Measurements from ENCODE around the gene DCXR.

DCXR gene

DNA sequence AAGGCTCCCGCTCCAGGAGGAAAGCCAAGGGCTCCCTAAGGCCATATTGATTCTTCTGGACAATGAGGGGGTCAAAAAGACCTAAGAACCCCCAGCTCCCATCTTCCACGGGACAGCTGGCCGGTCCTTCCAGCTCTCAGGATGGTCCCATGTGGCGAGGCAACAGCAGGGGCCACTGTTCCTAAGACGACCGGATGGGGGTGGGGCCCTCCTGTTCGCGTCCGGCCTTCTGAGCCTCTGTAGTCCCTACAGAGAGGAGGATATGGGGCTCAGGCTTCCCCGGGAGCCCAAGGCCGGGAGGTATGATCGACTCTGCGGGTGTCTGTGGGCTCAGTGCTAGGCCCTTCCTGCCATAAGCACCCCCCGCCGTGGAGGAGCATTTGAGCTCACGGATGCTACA is 6.0 kb upstream of the DCXR start:
- no peak for TF ChIP-seq EZH2 (IDR thresholded peaks at IDR 0.05; ENCODE audit: borderline replicate concordance, low read length)
- TF ChIP-seq, protein P1, sequence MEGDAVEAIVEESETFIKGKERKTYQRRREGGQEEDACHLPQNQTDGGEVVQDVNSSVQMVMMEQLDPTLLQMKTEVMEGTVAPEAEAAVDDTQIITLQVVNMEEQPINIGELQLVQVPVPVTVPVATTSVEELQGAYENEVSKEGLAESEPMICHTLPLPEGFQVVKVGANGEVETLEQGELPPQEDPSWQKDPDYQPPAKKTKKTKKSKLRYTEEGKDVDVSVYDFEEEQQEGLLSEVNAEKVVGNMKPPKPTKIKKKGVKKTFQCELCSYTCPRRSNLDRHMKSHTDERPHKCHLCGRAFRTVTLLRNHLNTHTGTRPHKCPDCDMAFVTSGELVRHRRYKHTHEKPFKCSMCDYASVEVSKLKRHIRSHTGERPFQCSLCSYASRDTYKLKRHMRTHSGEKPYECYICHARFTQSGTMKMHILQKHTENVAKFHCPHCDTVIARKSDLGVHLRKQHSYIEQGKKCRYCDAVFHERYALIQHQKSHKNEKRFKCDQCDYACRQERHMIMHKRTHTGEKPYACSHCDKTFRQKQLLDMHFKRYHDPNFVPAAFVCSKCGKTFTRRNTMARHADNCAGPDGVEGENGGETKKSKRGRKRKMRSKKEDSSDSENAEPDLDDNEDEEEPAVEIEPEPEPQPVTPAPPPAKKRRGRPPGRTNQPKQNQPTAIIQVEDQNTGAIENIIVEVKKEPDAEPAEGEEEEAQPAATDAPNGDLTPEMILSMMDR (IDR thresholded peaks at IDR 0.05; ENCODE audit: low read length), result no peak
- no peaks in the 10 kb centered on the region for H3K9me3 ChIP-seq (ENCODE audit: low read length)
- H3K4me1 ChIP-seq (ENCODE audit: insufficient read depth, low read length, severe bottlenecking), result no peaks in the 10 kb centered on the region
- H3K9ac ChIP-seq (ENCODE audit: low read length), result no peak overlapping the region
- H3F3A ChIP-seq (ENCODE audit: insufficient read depth, low read length), result no peaks in the 10 kb centered on the region
- no peaks in the 10 kb centered on the region for H4K20me1 ChIP-seq (ENCODE audit: insufficient read depth, low read length)
- no peak overlapping the region for H3K4me3 ChIP-seq (ENCODE audit: low read depth, low read length, poor library complexity, severe bottlenecking)
- H3K36me3 ChIP-seq (ENCODE audit: insufficient read depth, low read length), result no peaks in the 10 kb centered on the region
- no peak overlapping the region for H2AFZ ChIP-seq (ENCODE audit: low read length)
- no peak overlapping the region for H3K4me2 ChIP-seq (ENCODE audit: low read length)
- H3K9me2 ChIP-seq (ENCODE audit: low read depth, low read length), result no peaks in the 10 kb centered on the region
- no peaks in the 10 kb centered on the region for H3K79me2 ChIP-seq (ENCODE audit: insufficient read depth, low read length)
- H3K27ac ChIP-seq (ENCODE audit: low read depth, low read length, poor library complexity, severe bottlenecking), result no peak overlapping the region
- no peaks in the 10 kb centered on the region for H3K27me3 ChIP-seq (ENCODE audit: insufficient read depth, low read length)

DNA sequence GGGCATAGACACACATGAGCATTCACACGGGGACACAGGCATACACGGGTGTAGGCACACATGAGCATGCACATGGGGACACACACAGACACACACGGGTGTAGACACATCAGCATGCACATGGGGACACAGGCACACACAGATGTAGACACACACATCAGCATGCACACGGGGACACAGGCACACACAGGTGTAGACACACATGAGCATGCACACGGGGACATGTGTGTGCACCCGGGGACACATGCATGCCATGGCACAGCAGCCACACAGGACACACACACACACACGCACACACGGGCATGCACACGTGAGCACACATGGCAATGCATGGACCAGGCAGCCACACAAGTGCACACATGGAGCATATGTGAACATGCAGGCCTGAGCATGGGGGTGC is 5.2 kb upstream of the DCXR start:
- no peak overlapping the region for H3K27ac ChIP-seq (ENCODE audit: low read depth, low read length, poor library complexity, severe bottlenecking)
- peaks cover 5% of the 10 kb centered on the region for H3K4me1 ChIP-seq (ENCODE audit: insufficient read depth, low read length, severe bottlenecking)
- no peaks in the 10 kb centered on the region for H3K9me2 ChIP-seq (ENCODE audit: low read depth, low read length)
- TF ChIP-seq EZH2 (IDR thresholded peaks at IDR 0.05; ENCODE audit: borderline replicate concordance, low read length), result no peak
- TF ChIP-seq, protein P1 (IDR thresholded peaks at IDR 0.05; ENCODE audit: low read length), result no peak
- no peak overlapping the region for H3K4me3 ChIP-seq (ENCODE audit: low read depth, low read length, poor library complexity, severe bottlenecking)
- no peak overlapping the region for H2AFZ ChIP-seq (ENCODE audit: low read length)
- H3K27me3 ChIP-seq (ENCODE audit: insufficient read depth, low read length), result no peaks in the 10 kb centered on the region
- H3K4me2 ChIP-seq (ENCODE audit: low read length), result no peak overlapping the region
- no peaks in the 10 kb centered on the region for H4K20me1 ChIP-seq (ENCODE audit: insufficient read depth, low read length)
- no peaks in the 10 kb centered on the region for H3K79me2 ChIP-seq (ENCODE audit: insufficient read depth, low read length)
- H3K9me3 ChIP-seq (ENCODE audit: low read length), result no peaks in the 10 kb centered on the region
- no peaks in the 10 kb centered on the region for H3F3A ChIP-seq (ENCODE audit: insufficient read depth, low read length)
- no peaks in the 10 kb centered on the region for H3K36me3 ChIP-seq (ENCODE audit: insufficient read depth, low read length)
- no peak overlapping the region for H3K9ac ChIP-seq (ENCODE audit: low read length)

DNA sequence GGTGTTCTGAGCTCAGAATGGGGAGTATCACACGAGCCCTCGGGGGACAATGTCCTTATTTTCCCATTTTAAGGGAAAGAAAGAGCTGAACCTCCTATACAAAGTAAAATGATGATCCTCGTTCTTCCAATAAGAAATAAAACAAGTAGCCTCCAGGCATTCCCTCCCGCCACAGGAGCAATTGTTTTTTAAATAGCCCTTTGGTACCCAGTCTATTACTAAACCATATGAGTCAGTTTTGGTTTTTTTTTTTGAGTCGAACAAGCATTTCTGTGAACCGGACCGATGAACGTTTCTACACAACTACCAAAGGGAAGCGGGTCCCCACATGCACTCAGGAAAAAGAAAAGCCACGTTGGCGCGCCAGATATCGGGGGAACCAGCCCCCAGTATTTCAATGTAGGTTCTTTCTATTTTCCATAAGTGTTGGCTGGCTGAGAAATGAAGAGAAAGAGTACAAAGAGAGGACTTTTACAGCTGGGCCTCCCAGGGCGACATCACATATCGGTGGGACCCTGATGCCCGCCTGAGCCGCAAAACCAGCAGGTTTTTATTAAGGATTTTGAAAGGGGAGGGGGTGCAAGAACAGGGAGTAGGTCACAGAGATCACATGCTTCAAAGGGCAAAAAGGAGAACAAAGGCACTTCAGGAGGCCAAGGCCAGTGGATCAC is 3.8 kb upstream of the DCXR start:
- Histone ChIP-seq H3K27ac (ENCODE audit: low read depth, low read length, poor library complexity, severe bottlenecking) (no peak overlapping the region), H3K9ac (ENCODE audit: low read length) (no peak overlapping the region), H3K4me1 (ENCODE audit: insufficient read depth, low read length, severe bottlenecking) (peaks cover 12% of the 10 kb centered on the region), H2AFZ (ENCODE audit: low read length) (no peak overlapping the region), H3K4me2 (ENCODE audit: low read length) (no peak overlapping the region), H3F3A (ENCODE audit: insufficient read depth, low read length) (no peaks in the 10 kb centered on the region), H3K9me3 (ENCODE audit: low read length) (no peaks in the 10 kb centered on the region), H3K9me2 (ENCODE audit: low read depth, low read length) (no peaks in the 10 kb centered on the region), H3K36me3 (ENCODE audit: insufficient read depth, low read length) (0 out of 2 replicates have a peak, but pooled peaks cover 4% of the 10 kb centered on the region), H3K4me3 (ENCODE audit: low read depth, low read length, poor library complexity, severe bottlenecking) (no peak overlapping the region), H3K27me3 (ENCODE audit: insufficient read depth, low read length) (no peaks in the 10 kb centered on the region), H3K79me2 (ENCODE audit: insufficient read depth, low read length) (no peaks in the 10 kb centered on the region), H4K20me1 (ENCODE audit: insufficient read depth, low read length) (no peaks in the 10 kb centered on the region)
- TF ChIP-seq, protein P1 (IDR thresholded peaks at IDR 0.05; ENCODE audit: low read length), result no peak
- no peak for TF ChIP-seq EZH2 (IDR thresholded peaks at IDR 0.05; ENCODE audit: borderline replicate concordance, low read length)

All from OCI-LY1 (cell line).